GM12878 (cell line): Measurements from ENCODE around the gene CCNG1. TPM values are rescaled to one million over a fixed set of nuclear protein-coding genes. Genes with fewer than 3 reads are reported as not detected.

Experiments used
- ATAC-seq: fragments of 200-7000 bp; cut with Tn5 transposase; 3 replicates; pipeline ENCODE4 v1.9.1; 2020; ENCODE audit warnings: mild to moderate bottlenecking, moderate library complexity
- BruUV-seq: library from RNA; stranded (reverse); fragments of 400-500 nt; replicated peaks from 2 replicates; lab custom pipeline; 2021; lab: Mats Ljungman, UMichigan
- CTCF ChIA-PET: fragments of 300-600 bp; sonication (Branson Sonifier 250); formaldehyde crosslinking; extraction: SDS; loops from one replicate; lab custom pipeline; 2021; ENCODE audit warnings: inconsistent platforms; lab: Yijun Ruan, JAX
- POLR2A ChIA-PET: fragments of 350-600 bp; formaldehyde crosslinking; extraction: SDS; loops from one replicate; lab custom pipeline; 2021; ENCODE audit warnings: inconsistent platforms; lab: Charles Lee
- RAD21 ChIA-PET: fragments of 300-600 bp; sonication (Branson Sonifier 250); formaldehyde crosslinking; loops from one replicate; lab custom pipeline; 2023; ENCODE audit warnings: antibody characterized with exemption; ENCODE audit not compliant: unreplicated experiment; lab: Charles Lee
- SMC1A ChIA-PET: fragments of 300-600 bp; sonication (Branson Sonifier 250); formaldehyde crosslinking; loops from one replicate; lab custom pipeline; 2023; ENCODE audit not compliant: unreplicated experiment, uncharacterized antibody; lab: Charles Lee
- DNase-seq: peaks from one replicate; pipeline ENCODE4 v3.0.0-alpha.2; 2011; ENCODE audit warnings: low read depth, low spot score
- FAIRE-seq: peaks from 3 replicates; lab custom pipeline; 2011; peaks lifted over from hg19 to GRCh38; lab: Jason Lieb, UNC
- H2AFZ ChIP-seq: 2 replicates; pipeline ENCODE4 v1.6.0; 2011; ENCODE audit warnings: low read depth, low read length, control low read depth; ENCODE audit not compliant: control insufficient read depth
- H3K27ac ChIP-seq: 2 replicates; pipeline ENCODE4 v1.5.1; 2011; ENCODE audit warnings: control low read depth; ENCODE audit not compliant: control insufficient read depth, insufficient read depth
- H3K27me3 ChIP-seq, 2 experiments: replicated peaks in 1 of 2; 2 replicates each; pipeline versions ENCODE4 v1.6.0 to v1.6.1; 2011; ENCODE audit warnings: low read length in 1 of 2; ENCODE audit not compliant: control insufficient read depth in 2 of 2, insufficient read depth in 2 of 2
- H3K36me3 ChIP-seq, 2 experiments: 2 replicates each; pipeline ENCODE4 v1.5.1; 2011; ENCODE audit warnings: low read length in 1 of 2; ENCODE audit not compliant: control insufficient read depth in 2 of 2, insufficient read depth in 2 of 2
- H3K4me1 ChIP-seq: 2 replicates; pipeline ENCODE4 v1.6.1; 2011; ENCODE audit warnings: mild to moderate bottlenecking, low read length, moderate library complexity, mixed read lengths; ENCODE audit not compliant: control insufficient read depth, insufficient read depth
- H3K4me2 ChIP-seq: 2 replicates; pipeline ENCODE4 v1.6.0; 2011; ENCODE audit warnings: control low read depth; ENCODE audit not compliant: control insufficient read depth, insufficient read depth
- H3K4me3 ChIP-seq: fragments of 200-600 bp; sonication (generic); 2 replicates; pipeline ENCODE4 v1.5.1; 2016
- H3K79me2 ChIP-seq: 2 replicates; pipeline ENCODE4 v1.6.0; 2011; ENCODE audit warnings: low read length; ENCODE audit not compliant: control insufficient read depth, insufficient read depth
- H3K9ac ChIP-seq: 2 replicates; pipeline ENCODE4 v1.8.0; 2011; ENCODE audit warnings: low read length, control low read depth, mixed read lengths; ENCODE audit not compliant: control insufficient read depth, insufficient read depth
- H3K9me3 ChIP-seq: replicated peaks from 3 replicates; pipeline ENCODE4 v1.5.1; 2011; ENCODE audit warnings: mild to moderate bottlenecking, low read length; ENCODE audit not compliant: control insufficient read depth, insufficient read depth
- H4K20me1 ChIP-seq: 2 replicates; pipeline ENCODE4 v1.6.0; 2011; ENCODE audit not compliant: control insufficient read depth, insufficient read depth
- E2F8 ChIP-seq: fragments of 450-650 bp; IDR thresholded peaks from 2 replicates; pipeline ENCODE4 v1.6.1; 2018; ENCODE audit warnings: mild to moderate bottlenecking, low read depth, moderate library complexity; ENCODE audit not compliant: partially characterized antibody
- EZH2 ChIP-seq: IDR thresholded peaks from 2 replicates; pipeline ENCODE4 v1.6.1; 2012; ENCODE audit warnings: low read depth, mild to moderate bottlenecking, control low read depth, inconsistent platforms, low read length, borderline replicate concordance; ENCODE audit not compliant: control insufficient read depth
- IKZF2 ChIP-seq, 2 experiments: fragments of 450-650 bp; IDR thresholded peaks; 2 replicates each; pipeline ENCODE4 v1.6.1; 2017; ENCODE audit warnings: mild to moderate bottlenecking in 2 of 2, moderate library complexity in 2 of 2
- NR2C2 ChIP-seq: IDR thresholded peaks from 2 replicates; pipeline ENCODE4 v1.6.1; 2011; ENCODE audit warnings: borderline replicate concordance, low read depth; ENCODE audit not compliant: control insufficient read depth, insufficient read length
- PKNOX1 ChIP-seq: fragments of 450-650 bp; IDR thresholded peaks from 2 replicates; pipeline ENCODE4 v1.6.1; 2016; ENCODE audit warnings: mild to moderate bottlenecking
- PML ChIP-seq: IDR thresholded peaks from 2 replicates; pipeline ENCODE4 v1.6.1; 2012; ENCODE audit warnings: low read length, inconsistent platforms
- WGBS: methylation state at CpG from one replicate; pipeline ENCODE4 v1.1.6; 2016; ENCODE audit warnings: low lambda C conversion rate; ENCODE audit not compliant: insufficient replicate concordance, insufficient coverage; ENCODE audit errors: missing lambda C conversion rate; 5-methylcytosine and 5-hydroxymethylcytosine counted together
- in situ Hi-C: fragments of 300-500 bp; cut with MboI; formaldehyde crosslinking; loops from 9 replicates; pipeline ENCODE4 v1.14.3; 2018; ENCODE audit warnings: mixed read lengths
- intact Hi-C: fragments of 100-400 bp; cut with micrococcal nuclease; formaldehyde crosslinking; loops from one replicate; pipeline ENCODE4 v1.14.2; 2022; ENCODE audit not compliant: unreplicated experiment
- polyA plus RNA-seq, 11 experiments: library from polyadenylated mRNA; depleted of rRNA in 4 of 11; unstranded in 6 of 11; stranded (reverse) in 5 of 11; fragments of >200 nt; fragmentation: Nextera tagmentation in 4 of 11; fragmentation: Illumina TruSeq in 1 of 11; extraction: Ambion mirVana in 4 of 11; extraction: Trizol in 1 of 11; gene quantifications; 1 replicate in 1 of 11; 2 replicates in 10 of 11; pipeline versions ENCODE4 v1.2.1 to v1.2.3, GENCODE V29; 2011 to 2016; ENCODE audit warnings: inconsistent platforms in 2 of 11, missing spikeins in 2 of 11, low read depth in 1 of 11
- total RNA-seq, 4 experiments: library from RNA; depleted of rRNA in 3 of 4; stranded (reverse); fragments of >200 nt in 3 of 4; fragmentation: Illumina TruSeq in 1 of 4; extraction: Trizol in 1 of 4; gene quantifications; 2 replicates each; pipeline versions ENCODE4 v1.2.1 to v1.2.3, GENCODE V29; 2013 to 2021

Gene CCNG1
- total and polyA plus RNA-seq, 10 of the 15 experiments (the other 5 are each of a cell fraction or from before 2014, with no cell fraction given), result 90.1 to 274 (median 200) TPM

GRCh38 chr5:163409384-163409783 is 28.0 kb upstream of the CCNG1 start:
- in situ Hi-C loops, result no loop called here

More at GRCh38 chr5:163409384-163409783, 28.0 kb upstream of the CCNG1 start:
- no TSS peak for BruUV-seq
- Histone ChIP-seq H3K9me3 (no peaks in the 10 kb centered on the region), H4K20me1 (no peaks in the 10 kb centered on the region), H3K4me1 (peaks cover 5% of the 10 kb centered on the region), H3K4me3 (no peak overlapping the region), H3K27me3 (peaks cover 0 to 2% of the 10 kb centered on the region in 2 experiments; a peak in 2 of 4 replicates), H3K79me2 (no peaks in the 10 kb centered on the region), H2AFZ (no peak overlapping the region), H3K9ac (no peak overlapping the region), H3K36me3 (no peaks in the 10 kb centered on the region), H3K27ac (no peak overlapping the region), H3K4me2 (no peak overlapping the region)
- POLR2A ChIA-PET, result no interaction called here
- ATAC-seq, result no peak
- RAD21 ChIA-PET, result interaction anchor here (0.7 to 2.3 kb wide), 17 partner anchors 16 to 1865 kb away, joined by 3 to 27 read pairs (median 4); partner anchors contain the start of gene CCNG1
- SMC1A ChIA-PET, result interaction anchor here (0.6 to 3.2 kb wide), 21 partner anchors 12 to 1865 kb away, joined by 3 to 19 read pairs (median 5); partner anchors contain the start of gene CCNG1
- TF ChIP-seq PKNOX1 (no peak), PML (no peak), E2F8 (no peak), EZH2 (no peak), IKZF2 (IDR thresholded peaks at IDR 0.05) (no peak), NR2C2 (no peak)
- no peak for DNase-seq
- FAIRE-seq, result no peak
- WGBS, result 30% methylated on average over 6 of the region's 6 CpGs
- CTCF ChIA-PET, result interaction anchor here (0.7 to 4.0 kb wide), 37 partner anchors 9 to 1865 kb away, joined by 3 to 62 read pairs (median 4); partner anchors contain the start of genes GABRA1, HMMR and NUDCD2
- intact Hi-C loops, result loop anchor here (2.0 to 5.0 kb wide), 8 partner anchors 55 to 1867 kb away; no protein-coding TSS in a partner anchor
